ENCODE results near the gene ATP5MC2.

DNA sequence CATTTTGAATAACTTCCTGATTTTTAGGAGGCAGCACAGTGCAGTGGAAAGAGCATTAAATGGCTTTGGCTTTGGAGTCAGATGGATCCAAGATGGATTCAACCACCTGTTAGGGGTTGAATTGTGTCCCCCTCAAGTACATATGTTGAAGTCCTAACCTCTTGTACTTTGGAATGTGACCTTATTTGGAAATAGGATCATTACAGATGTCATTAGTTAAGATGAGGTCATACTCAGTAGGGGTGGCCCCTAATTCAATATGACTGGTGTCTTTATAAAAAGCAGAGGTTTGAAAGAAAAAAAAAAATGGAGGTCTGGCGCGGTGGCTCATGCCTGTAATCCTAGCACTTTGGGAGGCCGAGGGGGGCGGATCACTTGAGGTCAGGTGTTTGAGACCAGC, 18.8 kb downstream of the ATP5MC2 start:
- TF ChIP-seq, protein P1, sequence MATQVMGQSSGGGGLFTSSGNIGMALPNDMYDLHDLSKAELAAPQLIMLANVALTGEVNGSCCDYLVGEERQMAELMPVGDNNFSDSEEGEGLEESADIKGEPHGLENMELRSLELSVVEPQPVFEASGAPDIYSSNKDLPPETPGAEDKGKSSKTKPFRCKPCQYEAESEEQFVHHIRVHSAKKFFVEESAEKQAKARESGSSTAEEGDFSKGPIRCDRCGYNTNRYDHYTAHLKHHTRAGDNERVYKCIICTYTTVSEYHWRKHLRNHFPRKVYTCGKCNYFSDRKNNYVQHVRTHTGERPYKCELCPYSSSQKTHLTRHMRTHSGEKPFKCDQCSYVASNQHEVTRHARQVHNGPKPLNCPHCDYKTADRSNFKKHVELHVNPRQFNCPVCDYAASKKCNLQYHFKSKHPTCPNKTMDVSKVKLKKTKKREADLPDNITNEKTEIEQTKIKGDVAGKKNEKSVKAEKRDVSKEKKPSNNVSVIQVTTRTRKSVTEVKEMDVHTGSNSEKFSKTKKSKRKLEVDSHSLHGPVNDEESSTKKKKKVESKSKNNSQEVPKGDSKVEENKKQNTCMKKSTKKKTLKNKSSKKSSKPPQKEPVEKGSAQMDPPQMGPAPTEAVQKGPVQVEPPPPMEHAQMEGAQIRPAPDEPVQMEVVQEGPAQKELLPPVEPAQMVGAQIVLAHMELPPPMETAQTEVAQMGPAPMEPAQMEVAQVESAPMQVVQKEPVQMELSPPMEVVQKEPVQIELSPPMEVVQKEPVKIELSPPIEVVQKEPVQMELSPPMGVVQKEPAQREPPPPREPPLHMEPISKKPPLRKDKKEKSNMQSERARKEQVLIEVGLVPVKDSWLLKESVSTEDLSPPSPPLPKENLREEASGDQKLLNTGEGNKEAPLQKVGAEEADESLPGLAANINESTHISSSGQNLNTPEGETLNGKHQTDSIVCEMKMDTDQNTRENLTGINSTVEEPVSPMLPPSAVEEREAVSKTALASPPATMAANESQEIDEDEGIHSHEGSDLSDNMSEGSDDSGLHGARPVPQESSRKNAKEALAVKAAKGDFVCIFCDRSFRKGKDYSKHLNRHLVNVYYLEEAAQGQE (IDR thresholded peaks at IDR 0.05; ENCODE audit: borderline replicate concordance): no peak
- no peak for TF ChIP-seq SMC3 (conservative IDR thresholded peaks at IDR 0.05; ENCODE audit: poor library complexity)

Measured in neural cell (in vitro differentiated cells).